Glutamatergic neuron (in vitro differentiated cells): ENCODE data around the gene SLC25A5. TPM values are rescaled to one million over a fixed set of nuclear protein-coding genes. Genes with fewer than 3 reads are reported as not detected.
"Not testable (repeated sequence)": the region's sequence is repeated elsewhere in the genome, so short reads cannot be mapped to it uniquely, and the experiment has no call there.

Source experiments
- DNase-seq: peaks from one replicate; pipeline ENCODE4 v3.0.0; 2022
- H3K27ac Mint-ChIP-seq: one replicate; pipeline ENCODE4 v1.8.0; 2020; ENCODE audit warnings: mild to moderate bottlenecking, mixed read lengths, inconsistent platforms; ENCODE audit not compliant: unreplicated experiment
- H3K27me3 Mint-ChIP-seq: one replicate; pipeline ENCODE4 v1.8.0; 2020; ENCODE audit warnings: mild to moderate bottlenecking, moderate library complexity, mixed read lengths, inconsistent platforms; ENCODE audit not compliant: unreplicated experiment
- H3K36me3 Mint-ChIP-seq: one replicate; pipeline ENCODE4 v1.8.0; 2020; ENCODE audit warnings: mild to moderate bottlenecking, mixed read lengths, inconsistent platforms; ENCODE audit not compliant: unreplicated experiment
- H3K4me1 Mint-ChIP-seq: one replicate; pipeline ENCODE4 v1.8.0; 2020; ENCODE audit warnings: mild to moderate bottlenecking, low read depth, mixed read lengths, inconsistent platforms; ENCODE audit not compliant: unreplicated experiment
- H3K4me3 Mint-ChIP-seq: one replicate; pipeline ENCODE4 v1.8.0; 2020; ENCODE audit warnings: mild to moderate bottlenecking, mixed read lengths, inconsistent platforms; ENCODE audit not compliant: unreplicated experiment
- H3K9me3 Mint-ChIP-seq: one replicate; pipeline ENCODE4 v1.8.0; 2020; ENCODE audit warnings: mild to moderate bottlenecking, moderate library complexity, mixed read lengths, inconsistent platforms; ENCODE audit not compliant: unreplicated experiment
- CTCF ChIP-seq: fragments of 200-600 bp; sonication (generic); IDR thresholded peaks from one replicate; pipeline ENCODE4 v1.5.0; 2021; ENCODE audit not compliant: partially characterized antibody, unreplicated experiment
- total RNA-seq: library from RNA; stranded (reverse); fragmentation: NEBNext Ultra II Directional; extraction: Animal tissue kit (Norgen Biotek cat#: 25700); gene quantifications from one replicate; pipeline ENCODE4 v1.2.1, GENCODE V29; 2021; ENCODE audit not compliant: unreplicated experiment

Gene SLC25A5
- total RNA-seq, 1 donor from 2014 or later: 179 TPM

- Mint-ChIP-seq H3K9me3 (peaks cover 1% of the 10 kb centered on the region), H3K36me3 (no peaks in the 10 kb centered on the region), H3K4me3 (no peak overlapping the region), H3K27ac (no peak overlapping the region), H3K4me1 (no peaks in the 10 kb centered on the region), H3K27me3 (no peaks in the 10 kb centered on the region)
- no peak for DNase-seq
- TF ChIP-seq CTCF: no peak
Measured at GRCh38 chrX:119481323-119481801, 13.1 kb downstream of the SLC25A5 start.

- DNase-seq: no peak
- no peak for TF ChIP-seq CTCF
- H3K4me3 Mint-ChIP-seq: peak overlapping the region; percentile 75
- no peaks in the 10 kb centered on the region for H3K4me1 Mint-ChIP-seq
- no peaks in the 10 kb centered on the region for H3K36me3 Mint-ChIP-seq
- peaks cover 1% of the 10 kb centered on the region for H3K9me3 Mint-ChIP-seq
- H3K27me3 Mint-ChIP-seq: no peaks in the 10 kb centered on the region
- no peak overlapping the region for H3K27ac Mint-ChIP-seq
Measured at GRCh38 chrX:119482041-119482440, 13.8 kb downstream of the SLC25A5 start.

GRCh38 chrX:119482481-119483480 is 14.5 kb downstream of the SLC25A5 start:
- Mint-ChIP-seq H3K4me3 (peak overlapping the region; percentile 75), H3K9me3 (peaks cover 1% of the 10 kb centered on the region), H3K27ac (peak overlapping the region; percentile 25), H3K27me3 (no peaks in the 10 kb centered on the region), H3K4me1 (no peaks in the 10 kb centered on the region), H3K36me3 (no peaks in the 10 kb centered on the region)
- peak; percentile 47 for TF ChIP-seq CTCF
- DNase-seq: peak; percentile 67

GRCh38 chrX:119486745-119487144 is 18.5 kb downstream of the SLC25A5 start:
- H3K27ac Mint-ChIP-seq: no peak overlapping the region

GRCh38 chrX:119487766-119488165 is 19.5 kb downstream of the SLC25A5 start:
- H3K27me3 Mint-ChIP-seq, H3K9me3 Mint-ChIP-seq, H3K36me3 Mint-ChIP-seq, H3K27ac Mint-ChIP-seq, H3K4me3 Mint-ChIP-seq, DNase-seq, H3K4me1 Mint-ChIP-seq: not testable (repeated sequence)

More at GRCh38 chrX:119486745-119487144, 18.5 kb downstream of the SLC25A5 start:
- no peaks in the 10 kb centered on the region for H3K36me3 Mint-ChIP-seq
- H3K9me3 Mint-ChIP-seq: peaks cover 1% of the 10 kb centered on the region
- H3K27me3 Mint-ChIP-seq: peaks cover 2% of the 10 kb centered on the region
- no peak for DNase-seq
- H3K4me1 Mint-ChIP-seq: no peaks in the 10 kb centered on the region
- no peak for TF ChIP-seq CTCF
- H3K4me3 Mint-ChIP-seq: no peak overlapping the region
